RWPE1 (cell line): ENCODE results near the gene DCAF15.
A peak's percentile ranks its signal among the peaks of the same experiment; 100 is the strongest.

ENCODE experiments used
- CTCF ChIA-PET: fragments of 350-600 bp; sonication (Branson Sonifier 250); formaldehyde crosslinking; extraction: SDS; loops from one replicate; lab custom pipeline; 2021; lab: Yijun Ruan, JAX
- POLR2A ChIA-PET: fragments of 400-600 bp; formaldehyde crosslinking; extraction: SDS; loops from one replicate; lab custom pipeline; 2020; ENCODE audit warnings: antibody characterized with exemption; ENCODE audit not compliant: low non-redundant PET; lab: Yijun Ruan, JAX
- DNase-seq: peaks from one replicate; pipeline ENCODE4 v3.0.0; 2012; ENCODE audit warnings: low spot score
- H3K27ac ChIP-seq: fragments of 450-650 bp; 2 replicates; pipeline ENCODE4 v1.5.1; 2017
- CTCF ChIP-seq: fragments of 450-650 bp; conservative IDR thresholded peaks from 2 replicates; pipeline ENCODE4 v1.5.1; 2017; ENCODE audit warnings: low read depth, mild to moderate bottlenecking

The DCAF15 gene

GRCh38 chr19:13961826-13962698, 9.8 kb downstream of the DCAF15 start:
- TF ChIP-seq CTCF = no peak
- H3K27ac ChIP-seq = peak overlapping the region; percentile 33
- ChIA-PET CTCF (interaction anchor here (0.7 to 0.8 kb wide), 2 partner anchors 38 to 96 kb away, joined by 3 read pairs; no protein-coding TSS in a partner anchor), POLR2A (no interaction called here)
- no peak for DNase-seq

GRCh38 chr19:13962699-13963602, 10.6 kb downstream of the DCAF15 start:
- peak overlapping the region; percentile 10; the same call in 1 of the 2 replicates for H3K27ac ChIP-seq
- DNase-seq = no peak
- POLR2A ChIA-PET = no interaction called here
- CTCF ChIA-PET = no interaction called here
- no peak for TF ChIP-seq CTCF

GRCh38 chr19:13963603-13964105, 11.3 kb downstream of the DCAF15 start:
- CTCF ChIA-PET = no interaction called here
- no peak for TF ChIP-seq CTCF
- no peak for DNase-seq
- POLR2A ChIA-PET = no interaction called here
- H3K27ac ChIP-seq = peak overlapping the region; percentile 10; the same call in 1 of the 2 replicates

GRCh38 chr19:13964776-13965175, 12.5 kb downstream of the DCAF15 start:
- DNase-seq = no peak
- peak overlapping the region; percentile 34 for H3K27ac ChIP-seq
- ChIA-PET POLR2A (no interaction called here), CTCF (no interaction called here)
- TF ChIP-seq CTCF = no peak

GRCh38 chr19:13965377-13965896, 13.1 kb downstream of the DCAF15 start:
- H3K27ac ChIP-seq = peak overlapping the region; percentile 11
- CTCF ChIA-PET = no interaction called here
- no peak for TF ChIP-seq CTCF
- DNase-seq = no peak
- POLR2A ChIA-PET = no interaction called here
